GM18519 (cell line): Measurements from ENCODE around the gene PTPRK.
"Not testable (repeated sequence)": the region's sequence is repeated elsewhere in the genome, so short reads cannot be mapped to it uniquely, and the experiment has no call there.

Experiments
- ATAC-seq: cut with Tn5 transposase; IDR thresholded peaks from one replicate; pipeline ENCODE4 v1.9.1; 2021; ENCODE audit warnings: mild to moderate bottlenecking, moderate library complexity; ENCODE audit not compliant: unreplicated experiment, low FRiP score

Gene PTPRK

GRCh38 chr6:128452713-128453112 lies 67.7 kb downstream of the PTPRK start:
- no peak for ATAC-seq

- ATAC-seq = no peak
These were observed 73.9 kb downstream of the PTPRK start for GRCh38 chr6:128446497-128446896.

DNA sequence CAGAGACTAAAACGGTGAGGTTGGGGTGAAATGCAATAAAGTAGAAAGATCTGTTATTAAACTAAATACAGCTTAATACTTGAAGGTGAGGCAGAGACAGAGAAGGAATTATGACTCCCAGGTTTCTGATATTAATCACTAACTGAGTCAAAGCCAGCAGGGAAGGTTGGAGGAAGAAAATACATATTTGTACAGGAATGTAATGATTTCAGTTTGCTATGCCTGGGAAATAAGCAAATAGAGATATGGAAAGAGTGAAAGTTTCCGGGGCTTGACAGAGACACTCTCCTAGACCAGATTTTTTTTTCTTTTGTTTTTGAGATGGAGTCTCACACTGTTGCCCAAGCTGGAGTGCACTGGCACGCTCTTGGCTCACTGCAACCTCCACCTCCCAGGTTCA lies 76.8 kb downstream of the PTPRK start:
- ATAC-seq = no peak

GRCh38 chr6:128439627-128440026 lies 80.8 kb downstream of the PTPRK start:
- no peak for ATAC-seq

GRCh38 chr6:128438393-128438792 lies 82.0 kb downstream of the PTPRK start:
- no peak for ATAC-seq

DNA sequence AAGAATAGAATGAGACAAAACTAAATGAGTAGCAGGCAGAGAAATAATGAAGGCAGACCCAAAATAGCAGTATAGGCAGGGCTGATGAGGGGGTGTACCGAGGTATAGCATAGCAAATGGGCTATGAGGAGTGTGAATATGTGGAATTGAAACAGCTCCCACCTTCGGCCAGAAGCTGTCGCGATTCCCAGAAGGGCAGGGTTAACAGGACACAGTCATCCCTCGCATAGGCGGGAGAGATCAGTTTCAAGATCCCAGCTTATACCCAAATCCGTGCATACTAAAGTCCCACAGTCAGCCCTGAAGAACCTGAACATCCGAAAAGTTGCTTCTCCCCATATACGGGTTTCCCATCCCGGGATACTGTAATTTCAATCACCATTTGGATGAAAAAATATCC lies 82.7 kb downstream of the PTPRK start:
- ATAC-seq = no peak

DNA sequence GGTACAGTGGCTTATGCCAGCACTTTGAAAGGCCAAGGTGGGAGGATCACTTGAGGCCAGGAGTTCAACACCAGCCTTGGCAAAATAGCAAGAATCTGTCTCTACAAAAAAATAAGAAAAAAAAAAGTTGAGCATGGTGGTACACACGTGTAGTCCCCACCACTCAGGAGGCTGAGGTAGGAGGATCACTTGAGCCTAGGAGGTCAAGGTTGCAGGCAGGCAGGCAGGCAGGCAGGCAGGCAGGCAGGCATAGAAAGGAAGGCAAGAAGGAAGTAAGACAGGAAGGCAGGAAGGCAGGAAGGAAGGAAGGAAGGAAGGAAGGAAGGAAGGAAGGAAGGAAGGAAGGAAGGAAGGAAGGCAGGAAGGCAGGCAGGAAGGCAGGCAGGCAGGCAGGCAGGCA lies 85.6 kb downstream of the PTPRK start:
- not testable (repeated sequence) for ATAC-seq

- no peak for ATAC-seq
These were observed 88.0 kb downstream of the PTPRK start for GRCh38 chr6:128432394-128432793.

DNA sequence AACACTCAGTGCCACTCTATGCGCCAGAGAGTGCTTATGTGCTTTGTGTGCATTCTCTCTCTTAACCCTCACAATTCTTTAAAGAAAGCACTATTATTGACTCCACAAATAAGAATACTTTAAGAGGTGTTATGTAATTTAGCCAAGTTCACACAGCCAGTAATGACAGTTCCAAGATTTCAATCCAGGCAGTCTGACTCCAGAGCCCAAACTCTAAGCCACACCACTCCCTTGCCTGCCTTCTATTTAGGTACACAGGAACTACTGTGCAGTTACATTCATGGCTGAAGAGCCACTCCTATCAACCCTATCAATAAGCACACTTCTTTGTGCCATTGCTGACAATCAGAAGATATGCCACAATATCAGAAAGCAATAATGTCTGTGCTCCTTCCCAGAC lies 93.3 kb downstream of the PTPRK start:
- ATAC-seq = no peak

GRCh38 chr6:128425856-128426255 lies 94.5 kb downstream of the PTPRK start:
- ATAC-seq = no peak

DNA sequence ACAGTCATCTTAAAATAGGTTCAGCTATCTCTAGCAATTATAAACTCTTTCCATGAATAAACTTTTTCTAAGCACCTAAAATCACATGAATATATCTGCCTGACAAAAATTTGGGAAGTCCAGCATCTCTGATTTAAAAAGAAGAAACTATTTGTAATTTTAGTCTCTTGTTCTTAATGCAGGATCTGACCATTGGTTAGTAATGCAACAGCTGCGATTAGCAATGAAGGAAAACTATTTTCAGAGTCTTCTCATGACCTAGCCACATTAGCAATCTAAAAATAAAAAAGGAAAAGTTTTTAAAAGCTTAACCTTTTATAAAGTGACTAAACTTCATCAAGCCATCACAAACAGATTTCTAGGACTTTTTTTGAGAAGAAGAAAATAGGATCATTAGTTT lies 97.5 kb downstream of the PTPRK start:
- no peak for ATAC-seq

DNA sequence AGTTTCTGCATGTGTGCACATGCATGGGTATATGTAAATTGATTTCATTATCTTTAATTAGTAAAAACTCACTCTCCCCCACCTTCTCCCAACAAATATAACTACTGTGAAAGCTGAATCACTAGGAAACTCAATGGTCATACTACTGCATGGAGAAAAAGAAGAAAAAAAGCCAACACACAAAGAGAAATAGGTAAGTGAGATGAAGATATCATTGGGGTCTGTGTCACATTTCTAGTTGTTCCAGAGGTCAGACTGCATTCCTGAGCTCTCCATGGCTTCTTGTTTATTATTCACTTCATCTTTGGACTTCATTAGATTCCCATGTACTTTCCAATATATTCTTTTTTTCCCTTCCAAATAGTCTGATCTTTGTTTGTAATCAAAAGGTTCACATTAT lies 98.2 kb downstream of the PTPRK start:
- no peak for ATAC-seq

GRCh38 chr6:128421788-128422187 lies 98.6 kb downstream of the PTPRK start:
- no peak for ATAC-seq

DNA sequence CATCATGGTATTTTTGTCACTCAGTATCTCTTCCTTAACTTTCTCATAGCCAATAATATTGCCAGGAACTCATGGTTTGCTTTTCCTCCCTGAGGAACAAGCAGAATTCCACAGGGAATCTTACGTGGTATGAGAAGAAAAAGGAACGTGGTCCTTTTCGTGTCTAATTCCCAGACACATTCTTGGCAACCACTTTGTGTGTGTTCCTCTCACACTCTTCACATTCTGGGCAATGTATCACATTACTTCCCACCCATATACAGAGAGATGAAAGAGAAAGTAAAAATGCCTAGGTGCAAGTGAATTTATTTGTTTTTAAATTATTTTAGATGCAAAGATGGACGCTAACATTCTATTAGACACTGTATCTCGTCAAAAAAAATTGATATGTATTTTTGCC lies 102.7 kb downstream of the PTPRK start:
- ATAC-seq = no peak

DNA sequence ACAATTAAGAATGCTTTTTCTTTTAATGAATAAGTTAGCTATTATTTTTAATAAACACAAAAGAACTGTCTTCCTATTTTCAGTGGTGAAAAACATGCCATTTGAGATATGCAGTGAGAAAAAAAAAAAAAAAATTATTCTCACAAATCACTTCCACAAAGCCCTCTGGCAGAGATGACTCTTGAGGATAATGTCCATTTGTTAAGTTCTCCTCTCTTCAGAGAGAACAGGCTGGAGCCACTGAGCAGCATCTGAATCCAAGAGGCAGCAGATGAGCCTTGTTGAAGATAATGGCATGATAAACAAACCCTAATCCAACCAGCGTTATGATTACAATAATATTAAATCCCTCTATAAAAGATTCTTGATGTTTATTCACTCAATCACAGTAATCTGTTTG lies 105.0 kb downstream of the PTPRK start:
- no peak for ATAC-seq

GRCh38 chr6:128414943-128415342 lies 105.5 kb downstream of the PTPRK start:
- no peak for ATAC-seq

GRCh38 chr6:128413291-128413690 lies 107.1 kb downstream of the PTPRK start:
- no peak for ATAC-seq

DNA sequence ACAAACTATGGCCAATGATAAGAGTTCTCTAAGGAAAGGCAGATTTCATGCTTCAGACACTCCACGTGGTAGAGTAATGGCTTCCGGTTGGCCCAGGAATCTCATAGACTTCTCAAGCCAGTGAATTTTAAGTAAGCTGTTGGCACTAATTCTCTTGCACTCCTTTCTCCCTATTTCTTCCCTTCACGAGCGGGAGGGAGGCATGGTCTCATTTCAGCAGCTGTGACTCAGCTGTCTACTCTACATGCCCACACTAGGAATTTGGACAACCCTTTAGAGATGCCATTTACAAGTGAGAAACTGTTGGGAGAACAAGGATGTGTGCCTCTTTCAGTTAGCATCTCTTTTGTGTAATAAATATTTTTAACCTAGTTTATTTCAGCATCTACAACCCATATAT lies 107.7 kb downstream of the PTPRK start:
- no peak for ATAC-seq

DNA sequence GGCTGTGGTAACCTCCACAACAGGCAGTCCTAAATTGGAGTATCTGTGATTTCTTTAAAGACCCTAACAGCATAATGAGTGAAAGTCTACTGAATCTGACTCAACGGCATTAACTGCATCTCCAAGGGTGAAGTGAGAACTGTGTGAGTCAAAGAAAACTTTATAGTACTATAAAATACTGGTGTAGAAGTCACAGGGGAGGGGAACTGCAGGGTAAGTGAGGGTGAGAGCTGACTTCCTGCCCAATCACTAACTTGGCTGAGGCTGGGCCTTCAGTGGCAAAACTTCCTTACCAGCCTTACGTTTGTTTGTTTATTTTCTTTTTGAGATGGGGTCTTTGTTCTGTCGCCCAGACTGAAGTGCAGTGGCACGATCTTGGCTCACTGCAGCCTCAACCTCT lies 109.8 kb downstream of the PTPRK start:
- ATAC-seq = no peak

GRCh38 chr6:128409003-128409402 lies 111.4 kb downstream of the PTPRK start:
- ATAC-seq = no peak

GRCh38 chr6:128406453-128406852 lies 113.9 kb downstream of the PTPRK start:
- ATAC-seq = no peak

- ATAC-seq = no peak
These were observed 116.6 kb downstream of the PTPRK start for GRCh38 chr6:128403618-128404444.

- no peak for ATAC-seq
These were observed 119.5 kb downstream of the PTPRK start for GRCh38 chr6:128400875-128401274.
